Stimulated activated CD8-positive, alpha-beta memory T cell treated with anti-CD3 and anti-CD28 coated beads, Interleukin-12 subunit alpha, Interleukin-12 subunit beta, amount 100 ng/mL, for 1 hour (primary cell): ENCODE results near the gene PSG5.
"Not testable (repeated sequence)": the region's sequence is repeated elsewhere in the genome, so short reads cannot be mapped to it uniquely, and the experiment has no call there.

Source experiments
- DNase-seq: peaks from one replicate; pipeline ENCODE4 v3.0.0-alpha.2; 2020; ENCODE audit warnings: low read depth

The PSG5 gene

GRCh38 chr19:43181869-43182771 is 4.2 kb downstream of the PSG5 start:
- not testable (repeated sequence) for DNase-seq

GRCh38 chr19:43179569-43180147 is 6.7 kb downstream of the PSG5 start:
- DNase-seq = not testable (repeated sequence)

- DNase-seq = not testable (repeated sequence)
Measured at GRCh38 chr19:43178577-43178976, 7.8 kb downstream of the PSG5 start.

- DNase-seq = not testable (repeated sequence)
Measured at GRCh38 chr19:43165906-43166305, 20.4 kb downstream of the PSG5 start.

GRCh38 chr19:43163135-43163534 is 23.2 kb downstream of the PSG5 start:
- DNase-seq = not testable (repeated sequence)

GRCh38 chr19:43162261-43162660 is 24.1 kb downstream of the PSG5 start:
- DNase-seq = not testable (repeated sequence)

GRCh38 chr19:43152214-43152613 is 34.1 kb downstream of the PSG5 start:
- DNase-seq = no peak

- not testable (repeated sequence) for DNase-seq
Measured at GRCh38 chr19:43149788-43150187, 36.5 kb downstream of the PSG5 start.

GRCh38 chr19:43148233-43148632 is 38.1 kb downstream of the PSG5 start:
- DNase-seq = no peak

- not testable (repeated sequence) for DNase-seq
Measured at GRCh38 chr19:43141763-43142162, 44.6 kb downstream of the PSG5 start.

- no peak for DNase-seq
Measured at GRCh38 chr19:43132696-43133095, 53.6 kb downstream of the PSG5 start.

- not testable (repeated sequence) for DNase-seq
Measured at GRCh38 chr19:43131281-43131842, 55.0 kb downstream of the PSG5 start.

GRCh38 chr19:43129197-43129596 is 57.1 kb downstream of the PSG5 start:
- not testable (repeated sequence) for DNase-seq

GRCh38 chr19:43127336-43127735 is 59.0 kb downstream of the PSG5 start:
- not testable (repeated sequence) for DNase-seq

- DNase-seq = no peak
Measured at GRCh38 chr19:43126720-43127119, 59.6 kb downstream of the PSG5 start.

GRCh38 chr19:43124360-43124759 is 62.0 kb downstream of the PSG5 start:
- DNase-seq = no peak

GRCh38 chr19:43120433-43121026 is 65.8 kb downstream of the PSG5 start:
- not testable (repeated sequence) for DNase-seq

GRCh38 chr19:43119526-43119925 is 66.8 kb downstream of the PSG5 start:
- DNase-seq = not testable (repeated sequence)
